Muscle of back (tissue), 11 donors: Measurements from ENCODE around the gene SH3RF1. TPM values are rescaled to one million over a fixed set of nuclear protein-coding genes. Genes with fewer than 3 reads are reported as not detected.
A peak's percentile ranks its signal among the peaks of the same experiment; 100 is the strongest.

Source experiments
- DNase-seq, 3 donors: peaks; one replicate each; pipeline versions ENCODE4 v3.0.0 to v3.0.0-alpha.2; 2013
- polyA plus RNA-seq, 10 donors: library from polyadenylated mRNA; unstranded; fragments of 120-200 nt; gene quantifications; one replicate each; pipeline ENCODE4 v1.2.1, GENCODE V29; 2013; ENCODE audit not compliant: insufficient read length in 10 of 10

The SH3RF1 gene
- polyA plus RNA-seq, 10 donors = 13.2 to 20.5 (median 17.4) TPM

DNA sequence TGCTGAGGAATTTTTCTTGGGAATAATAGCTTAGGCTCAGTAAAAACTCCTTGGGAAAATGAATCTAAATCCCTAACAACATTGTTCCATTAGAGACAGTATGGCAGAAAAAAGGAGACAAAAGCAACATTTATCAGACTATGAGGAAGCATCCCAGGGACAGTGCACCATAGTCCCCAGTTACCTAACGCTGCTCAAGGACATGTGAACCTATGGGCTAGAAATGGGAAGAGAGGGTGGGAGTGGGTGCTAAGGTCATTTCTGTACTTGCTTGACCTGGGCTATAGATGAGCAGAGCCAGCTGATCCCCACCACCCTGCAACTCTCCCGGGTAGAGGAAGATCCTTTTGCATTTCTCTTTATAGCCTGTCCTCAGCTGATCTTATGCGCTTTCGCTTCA lies 162.5 kb downstream of the SH3RF1 start:
- DNase-seq = no peak

- DNase-seq = no peak
Measured at GRCh38 chr4:169107528-169107927, 163.2 kb downstream of the SH3RF1 start.

DNA sequence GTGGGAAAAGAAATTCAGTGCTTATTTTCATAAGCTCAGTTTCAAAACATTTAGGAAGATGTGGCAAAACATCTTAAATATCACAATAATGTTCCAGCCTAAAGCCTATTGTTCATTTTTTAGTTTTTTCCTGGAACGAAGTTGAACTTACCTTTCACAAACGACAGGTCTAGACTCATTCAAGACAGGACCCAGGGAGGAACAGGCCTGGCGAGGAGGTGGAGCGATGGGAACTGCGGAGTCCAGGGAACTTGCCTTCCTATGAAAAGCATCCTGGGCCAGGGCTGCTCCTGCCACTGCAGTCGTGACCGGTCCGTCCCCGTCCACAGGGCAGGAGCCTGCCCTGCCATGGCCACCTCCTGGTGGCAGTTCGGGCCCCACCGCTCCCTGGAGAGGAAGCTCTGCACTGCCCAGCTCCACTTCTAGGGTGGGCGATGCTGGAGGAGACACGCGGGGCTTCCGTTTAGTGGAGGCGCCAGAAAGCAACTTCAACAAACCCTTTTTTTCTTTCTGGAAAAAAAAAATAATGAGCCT lies 164.0 kb downstream of the SH3RF1 start:
- no peak for DNase-seq

DNA sequence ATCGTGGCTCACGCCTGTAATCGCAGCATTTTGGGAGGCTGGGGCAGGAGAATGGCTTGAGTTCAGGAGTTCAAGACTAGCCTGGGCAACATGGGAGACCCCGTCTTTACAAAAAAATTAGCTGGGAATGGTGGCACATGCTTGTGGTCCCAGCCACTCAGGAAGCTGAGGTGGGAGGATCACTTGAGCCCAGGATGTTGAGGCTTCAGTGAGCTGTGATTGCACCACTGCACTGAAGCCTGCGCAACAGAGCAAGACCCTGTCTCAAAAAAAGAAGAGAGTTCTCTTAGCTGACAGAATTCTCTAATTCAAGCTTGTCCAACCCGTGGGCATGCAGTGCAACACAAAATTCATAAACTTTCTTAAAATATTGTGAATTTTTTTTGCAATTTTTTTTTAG lies 165.1 kb downstream of the SH3RF1 start:
- no peak for DNase-seq

- no peak for DNase-seq
Measured at GRCh38 chr4:169103966-169104412, 166.8 kb downstream of the SH3RF1 start.

GRCh38 chr4:169102026-169102425 lies 168.7 kb downstream of the SH3RF1 start:
- DNase-seq = no peak

DNA sequence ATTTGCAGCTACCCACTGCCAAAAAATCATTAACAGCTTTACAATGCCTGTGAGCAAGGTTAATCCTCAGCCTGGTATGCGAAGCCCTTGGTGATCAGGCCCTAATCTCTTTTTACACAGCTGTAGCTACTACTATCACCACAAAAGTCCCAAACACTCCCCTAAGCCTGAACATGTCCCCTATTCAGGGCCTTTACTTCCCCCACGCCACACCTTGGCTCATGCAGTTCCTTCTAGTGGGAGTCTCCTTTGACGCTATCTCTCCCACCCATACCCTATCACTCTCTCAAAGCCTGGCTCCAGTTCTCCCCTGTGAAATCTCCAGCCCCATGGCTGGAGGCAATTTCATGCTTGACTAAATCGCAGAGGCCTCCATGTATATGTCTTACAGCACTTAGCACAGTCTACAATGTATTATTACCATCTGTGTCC lies 170.1 kb downstream of the SH3RF1 start:
- peak in 1 of 3 donors; percentile 63 for DNase-seq

DNA sequence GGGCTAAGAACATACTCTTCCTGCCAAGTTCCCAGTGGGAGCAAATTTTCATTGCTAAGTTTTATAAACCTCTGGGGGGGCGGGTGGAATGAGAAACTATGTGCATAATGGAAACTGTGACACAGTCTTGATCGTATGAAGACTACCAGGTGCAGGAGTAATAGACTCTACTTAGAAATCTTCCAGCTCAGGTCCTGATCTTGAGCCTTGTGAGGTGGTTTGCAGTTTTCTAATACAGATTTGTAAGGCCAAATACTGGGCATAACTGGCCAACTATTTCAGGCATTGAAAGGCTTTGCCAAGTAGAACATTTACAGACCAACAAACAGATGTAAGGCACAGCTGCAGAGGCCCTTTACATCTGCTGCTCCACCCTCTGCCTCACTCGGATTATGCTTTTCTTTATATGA lies 171.0 kb downstream of the SH3RF1 start:
- DNase-seq = peak; percentile 83 to 94 (median 87)

GRCh38 chr4:169098969-169099690 lies 171.6 kb downstream of the SH3RF1 start:
- peak in 2 of 3 donors; percentile 20 to 26 for DNase-seq

DNA sequence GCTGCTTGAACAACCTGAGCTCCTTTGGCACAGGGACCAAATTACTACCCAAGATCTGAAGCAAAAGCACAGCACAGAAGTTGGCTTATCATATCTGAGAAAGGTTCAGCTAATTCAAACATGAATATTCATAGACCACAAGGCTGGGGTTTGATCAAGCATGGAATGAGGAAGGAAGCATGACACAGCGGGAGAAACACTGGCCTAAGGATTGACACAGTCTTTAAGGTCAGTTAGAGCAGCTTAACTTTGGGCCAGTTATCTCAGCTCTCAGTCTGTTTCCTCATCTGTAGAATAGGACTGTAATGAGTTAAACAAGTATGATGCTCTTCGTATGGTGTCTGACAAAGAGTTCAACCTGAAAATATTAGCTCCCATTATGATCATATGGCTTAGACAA lies 172.2 kb downstream of the SH3RF1 start:
- DNase-seq = no peak

DNA sequence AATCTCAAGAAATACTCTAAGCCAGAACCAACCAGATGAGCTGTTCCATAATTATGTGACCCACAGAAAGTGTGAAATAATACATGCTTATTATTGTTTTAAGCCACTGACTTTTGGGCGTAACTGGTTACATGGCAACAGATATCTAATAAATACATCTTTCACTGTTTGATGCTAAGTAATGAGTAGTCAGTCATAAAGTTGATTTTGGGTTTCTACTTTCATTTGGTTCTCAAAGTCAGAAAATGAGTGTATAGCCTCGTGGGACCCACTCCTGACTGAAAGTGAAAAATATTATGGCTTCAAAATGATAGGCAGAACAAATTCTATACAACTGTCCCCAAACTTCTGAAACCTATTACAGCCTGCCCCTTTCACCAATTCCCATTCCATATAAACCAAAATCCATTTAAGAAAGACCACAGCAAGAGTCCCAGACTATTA lies 172.7 kb downstream of the SH3RF1 start:
- DNase-seq = no peak

- no peak for DNase-seq
Measured at GRCh38 chr4:169096221-169096620, 174.5 kb downstream of the SH3RF1 start.

GRCh38 chr4:169094656-169095231 lies 176.0 kb downstream of the SH3RF1 start:
- DNase-seq = no peak

DNA sequence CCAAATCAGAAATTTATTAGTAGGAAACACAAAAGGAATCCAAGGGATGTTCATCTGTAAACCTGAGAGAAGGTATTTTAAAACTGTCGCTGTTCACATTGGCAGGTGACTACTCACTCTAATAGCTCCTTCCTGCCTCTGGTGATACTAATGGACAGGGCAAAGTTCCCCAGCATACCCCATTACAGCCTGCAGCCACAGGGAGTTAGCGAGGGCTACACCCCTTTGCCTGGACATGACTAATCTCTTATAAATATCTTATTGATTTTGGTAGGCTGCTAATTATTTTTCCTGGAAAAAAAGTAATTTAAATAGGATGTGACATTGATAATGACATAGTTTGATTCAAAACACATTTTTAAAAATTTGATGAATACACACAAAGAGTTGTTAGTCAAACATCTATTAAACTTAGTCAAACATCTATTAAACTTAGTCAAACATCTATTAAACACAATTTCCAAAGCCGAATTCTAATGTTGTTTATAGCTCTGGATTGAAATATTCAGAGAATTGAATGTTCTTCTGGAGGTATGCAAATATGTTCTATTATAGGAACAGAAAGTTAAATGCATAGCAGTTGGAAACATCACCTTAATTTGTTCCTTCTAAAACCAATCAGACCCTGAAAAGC lies 177.8 kb downstream of the SH3RF1 start:
- no peak for DNase-seq

DNA sequence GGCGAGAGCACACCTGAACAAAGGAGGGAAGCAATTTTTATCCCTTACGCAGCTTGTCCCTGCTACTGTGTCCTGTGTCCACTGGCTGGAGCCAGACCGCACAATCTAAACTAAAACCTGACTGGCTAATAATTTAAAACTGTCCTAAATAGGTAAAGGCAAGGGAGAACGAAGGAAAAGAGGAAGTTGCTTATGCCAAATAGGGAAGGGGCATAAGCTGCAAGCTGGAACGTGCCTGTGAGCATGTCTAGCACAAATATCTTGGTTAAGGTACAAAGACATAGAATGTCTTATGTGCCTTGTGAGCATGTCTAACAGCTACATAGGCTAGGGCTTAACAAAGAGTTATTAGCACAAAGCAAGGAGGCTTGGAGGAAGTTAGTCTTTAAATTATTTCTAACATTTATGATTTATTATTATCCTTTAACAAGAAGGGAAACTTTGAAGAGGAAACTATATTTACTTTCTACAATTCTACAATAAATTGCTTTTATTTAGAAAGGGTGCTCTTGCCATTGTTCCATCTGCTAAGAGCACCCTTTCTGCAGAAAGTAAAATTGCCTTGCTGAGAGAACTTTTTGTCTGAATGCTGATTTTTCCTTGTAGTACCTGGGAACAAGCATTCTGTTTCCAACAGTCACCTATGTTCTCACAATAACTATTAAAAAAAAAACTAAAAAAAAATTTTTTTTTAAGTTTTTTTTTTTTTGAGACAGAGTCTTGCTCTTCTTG lies 180.1 kb downstream of the SH3RF1 start:
- DNase-seq = no peak

- DNase-seq = no peak
Measured at GRCh38 chr4:169089004-169089403, 181.8 kb downstream of the SH3RF1 start.

DNA sequence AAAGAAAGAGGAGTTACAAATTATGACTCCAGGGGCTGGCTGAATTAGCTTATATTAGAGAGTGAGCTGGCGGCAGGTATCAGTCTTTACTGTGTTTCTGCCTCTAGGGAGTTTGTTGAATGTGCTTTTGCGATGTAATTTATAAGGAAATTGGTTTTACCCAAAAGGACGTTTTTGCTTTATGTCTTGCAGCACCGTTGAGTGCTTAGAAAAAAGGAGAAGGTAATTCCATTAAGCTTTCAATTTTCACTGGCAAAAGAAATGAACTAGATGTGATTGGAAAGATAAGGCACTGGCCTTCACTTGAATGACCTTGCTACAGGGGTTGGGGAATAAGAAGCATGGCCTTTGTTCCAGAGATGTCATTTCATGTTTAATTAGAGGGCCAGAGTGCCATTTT lies 185.8 kb downstream of the SH3RF1 start:
- DNase-seq = no peak

DNA sequence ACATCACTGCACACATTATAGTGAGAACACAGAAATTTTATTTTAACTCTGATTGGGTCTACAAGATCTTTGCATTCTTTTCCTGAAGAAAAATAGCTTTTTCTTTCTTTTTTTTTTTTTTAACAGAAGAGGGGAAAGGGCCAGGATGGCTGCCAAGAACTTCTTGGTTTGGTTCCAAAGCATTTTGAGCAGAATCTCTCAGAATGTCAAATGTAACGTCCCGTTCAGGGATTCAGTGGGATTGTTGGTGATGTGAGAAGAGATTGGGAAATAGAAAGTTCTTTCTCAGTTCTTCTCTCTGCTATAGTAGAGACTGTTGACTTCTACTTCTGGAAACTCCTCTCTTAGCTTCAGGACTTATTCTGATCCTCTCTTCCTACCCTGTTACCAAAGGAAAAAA lies 189.8 kb downstream of the SH3RF1 start:
- peak; percentile 87 to 94 (median 87) for DNase-seq

DNA sequence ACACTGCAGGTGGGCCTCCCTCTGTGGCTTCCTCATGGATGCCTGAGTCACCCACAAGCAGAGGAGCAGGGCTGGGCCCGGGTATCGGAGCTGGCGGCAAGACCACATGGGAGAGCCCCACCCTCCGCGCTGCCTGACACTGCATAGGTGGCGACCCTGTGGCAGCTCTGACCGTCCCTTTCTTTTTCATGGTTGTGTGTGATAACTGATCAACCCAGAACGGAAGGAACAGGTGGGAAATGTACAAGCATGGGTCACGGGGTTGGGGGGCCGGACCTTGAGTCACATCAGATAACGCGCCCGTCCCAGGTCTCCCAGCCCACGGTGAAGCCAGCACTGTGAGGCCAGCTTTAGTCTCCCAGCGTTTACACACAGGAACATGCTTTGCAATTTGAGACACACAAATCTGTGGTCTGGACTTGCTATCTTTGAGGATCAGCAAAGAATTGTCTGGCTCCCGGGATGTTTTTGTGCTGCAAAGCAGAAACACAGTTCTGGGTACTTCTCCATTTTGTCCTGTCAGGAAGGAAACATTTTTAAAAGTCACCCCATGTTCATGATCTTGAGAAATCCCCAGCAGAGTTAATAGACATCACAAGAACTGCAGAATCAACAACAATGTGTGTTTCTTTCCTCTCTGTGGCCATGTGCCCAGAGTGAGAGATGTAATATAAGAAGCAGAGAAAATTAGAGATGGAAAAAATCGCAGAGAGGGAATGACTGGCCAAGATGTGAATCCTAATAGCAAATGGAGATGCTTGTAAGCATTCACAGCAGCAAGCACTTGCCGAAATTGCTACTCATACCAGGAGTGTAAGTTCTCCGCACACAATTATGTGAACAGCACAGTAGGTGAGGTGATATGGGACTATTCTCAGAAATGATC lies 190.6 kb downstream of the SH3RF1 start:
- DNase-seq = peak; percentile 88 to 94 (median 90)

- DNase-seq = no peak
Measured at GRCh38 chr4:169074117-169074516, 196.6 kb downstream of the SH3RF1 start.

- DNase-seq = no peak
Measured at GRCh38 chr4:169071747-169072146, 199.0 kb downstream of the SH3RF1 start.
